Activated CD4-positive, alpha-beta T cell treated with anti-CD3 and anti-CD28 coated beads, Interleukin-2, Interleukin-4, amounts not matched to agents 100 ng/mL and 50 ng/mL, durations not matched to agents 16 hours and 8 hours (primary cell): Measurements from ENCODE around the gene ALDH3B2.
"Not testable (repeated sequence)": the region's sequence is repeated elsewhere in the genome, so short reads cannot be mapped to it uniquely, and the experiment has no call there.

ENCODE experiments used
- DNase-seq: peaks from one replicate; pipeline ENCODE4 v3.0.0-alpha.2; 2020; ENCODE audit warnings: low spot score

Gene ALDH3B2

DNA sequence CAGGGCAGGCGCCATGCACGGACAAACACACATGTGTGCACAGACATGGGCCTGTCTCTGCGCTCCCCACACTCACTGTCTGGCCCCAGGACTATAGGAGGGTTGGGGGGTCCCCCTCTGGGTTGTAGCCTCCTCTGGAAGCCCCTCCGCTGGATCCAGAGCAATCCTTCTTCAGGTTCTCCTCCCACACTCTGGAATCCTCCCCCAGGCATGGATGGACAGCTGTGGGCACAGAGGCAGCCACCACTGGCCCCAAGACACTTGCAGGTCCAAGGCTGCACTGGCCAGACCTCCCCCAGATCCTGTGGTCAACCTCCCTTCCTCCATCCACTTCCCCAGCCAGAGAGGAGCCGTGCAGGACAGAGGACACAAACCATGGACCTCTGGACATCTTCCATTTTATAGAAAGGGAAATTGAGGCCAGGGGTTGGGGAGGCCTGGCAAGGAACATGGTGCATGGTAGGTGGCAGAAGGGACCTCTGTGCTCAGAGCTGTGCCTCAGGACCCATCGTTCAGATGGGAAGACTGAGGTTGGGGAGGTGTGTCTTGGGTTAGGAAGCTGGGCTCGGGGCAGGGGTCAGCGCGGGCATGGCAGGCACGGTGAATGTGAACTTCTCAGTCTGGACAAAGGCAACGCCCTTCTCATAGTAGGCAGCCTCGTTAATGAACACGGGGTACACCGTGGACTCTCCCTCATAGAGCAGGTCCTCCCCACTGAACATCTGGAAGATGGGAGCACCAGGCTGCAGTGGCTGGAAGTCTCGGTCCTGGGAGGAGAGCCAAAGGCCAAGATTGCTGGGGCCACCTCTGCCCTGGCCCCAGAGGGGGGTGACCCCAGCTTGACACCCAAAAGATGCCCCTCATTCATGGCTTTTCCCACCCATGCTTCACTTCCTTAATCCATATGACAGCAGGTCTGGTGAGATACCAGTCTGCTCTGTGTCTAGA, 32.0 kb downstream of the ALDH3B2 start:
- DNase-seq = no peak

DNA sequence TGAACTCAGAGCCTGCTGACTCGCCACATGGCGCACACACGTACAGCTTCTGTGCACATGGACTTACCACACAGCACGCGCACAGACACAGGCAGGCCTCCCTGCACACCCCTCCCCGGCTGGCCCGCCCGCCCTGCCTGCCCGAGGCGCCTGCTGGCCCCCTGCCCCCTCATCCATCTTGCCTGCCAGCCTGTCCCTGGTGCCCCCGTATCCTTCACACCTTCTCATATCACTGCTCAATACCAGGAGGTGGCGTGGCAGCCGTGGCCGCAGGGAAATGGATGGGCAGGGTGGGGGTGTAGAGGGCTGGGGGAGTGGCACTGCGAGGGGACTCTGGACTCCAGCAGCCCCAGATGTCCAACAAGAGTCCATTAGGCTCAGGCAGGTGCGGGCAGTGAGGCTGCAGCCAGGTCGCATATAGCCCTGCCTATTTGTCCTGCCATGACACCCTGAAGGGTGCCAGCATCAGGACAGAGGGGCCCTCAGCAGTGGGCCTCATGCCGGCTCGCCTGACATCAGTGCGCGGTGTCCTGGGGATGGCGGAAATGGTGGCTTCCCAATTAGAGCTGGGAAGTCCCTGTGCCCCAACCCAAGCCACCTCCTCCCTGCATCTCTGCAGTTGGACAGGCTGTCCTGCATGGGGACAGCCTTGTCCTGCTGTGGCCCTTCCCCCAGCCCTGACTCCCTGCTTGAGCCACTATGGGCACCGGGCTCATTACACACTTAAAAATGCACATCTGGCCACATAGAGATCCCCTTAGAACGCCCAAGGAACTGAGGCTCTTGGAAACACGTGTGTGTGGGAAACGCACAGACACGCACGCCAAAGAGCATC, 32.9 kb downstream of the ALDH3B2 start:
- DNase-seq = no peak

DNA sequence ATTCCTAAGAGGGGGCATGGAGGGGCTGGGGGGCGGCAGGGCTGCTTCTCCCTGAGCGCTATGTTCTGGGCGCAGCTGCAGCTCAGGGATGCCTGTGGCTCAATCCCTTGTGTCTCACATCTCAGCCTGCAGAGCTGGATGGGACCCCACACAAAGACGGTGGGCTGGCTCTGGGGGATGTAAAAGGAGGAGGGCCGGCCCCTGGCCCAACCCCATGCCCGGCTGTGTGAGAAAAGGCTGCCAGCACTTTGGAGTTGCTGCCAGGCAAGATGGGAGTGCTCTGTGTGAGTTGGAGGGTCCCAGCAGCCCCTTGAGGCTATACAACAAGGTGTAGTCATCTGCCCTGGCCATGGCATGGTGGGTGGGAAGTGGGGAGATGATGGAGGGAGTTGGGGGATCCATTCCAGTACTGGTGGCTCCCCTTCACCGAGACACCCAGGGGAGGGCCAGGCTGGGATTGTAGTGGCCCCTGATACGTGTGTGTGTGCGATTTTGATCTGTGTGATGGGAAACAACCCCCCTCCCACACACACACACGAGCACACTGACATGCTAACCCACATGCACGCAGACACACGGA, 33.6 kb downstream of the ALDH3B2 start:
- DNase-seq = no peak

DNA sequence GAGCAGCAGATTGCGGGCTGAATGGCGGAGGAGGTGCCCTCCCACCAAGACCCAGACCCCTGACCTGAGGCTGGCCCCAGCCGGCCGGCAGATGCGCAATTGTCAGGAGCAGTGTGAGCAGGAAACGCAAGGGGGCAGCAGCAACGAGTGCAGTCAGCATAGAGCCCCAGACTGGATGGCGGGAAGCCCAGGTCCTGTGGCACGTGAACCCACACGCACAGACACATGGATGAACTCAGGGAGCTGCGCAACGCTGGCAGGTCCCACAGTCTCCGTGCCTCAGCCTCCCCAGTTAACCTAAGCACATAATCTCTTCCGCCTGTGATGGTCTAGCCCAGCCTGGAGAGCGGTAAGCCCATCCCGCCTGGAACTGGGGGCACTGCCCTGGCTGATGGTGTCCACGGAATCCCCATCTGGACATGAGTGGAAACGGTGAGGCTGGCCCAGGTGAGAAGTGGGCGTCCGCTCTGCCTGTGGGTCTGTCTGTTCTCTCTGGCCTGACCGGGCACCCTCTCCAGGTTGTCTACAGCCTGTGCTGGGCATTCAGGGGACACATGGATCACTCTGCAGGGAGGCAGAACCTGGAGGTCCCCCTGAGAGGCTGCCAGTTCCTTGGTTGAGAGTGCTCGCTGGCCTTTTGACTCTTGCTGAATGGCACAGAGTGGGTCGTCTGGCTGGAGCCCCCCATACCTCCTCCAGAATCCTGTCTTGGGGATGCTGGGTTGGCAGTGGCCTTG, 34.2 kb downstream of the ALDH3B2 start:
- DNase-seq = peak; percentile 61

DNA sequence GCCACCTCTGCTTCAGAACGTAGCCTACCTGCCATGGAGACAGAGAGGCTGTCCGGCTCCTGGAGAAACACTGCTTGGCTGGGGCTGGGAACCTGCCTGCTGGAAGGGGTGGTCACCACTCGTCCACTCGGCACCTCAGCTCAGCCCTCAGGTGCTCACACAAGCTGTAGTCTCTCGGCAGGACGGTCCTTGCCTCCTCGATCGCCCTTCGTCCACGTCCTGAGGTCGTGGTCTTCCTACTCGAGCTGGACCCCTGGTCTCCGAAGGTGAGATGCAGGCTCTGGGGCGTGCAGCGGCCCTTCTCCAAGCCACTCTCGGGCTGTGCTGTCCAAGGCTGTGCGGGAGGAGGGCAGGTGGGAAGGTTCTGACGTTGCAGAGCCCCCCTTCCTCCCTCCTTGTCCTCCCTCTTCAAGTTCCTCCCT, 35.0 kb downstream of the ALDH3B2 start, which contains the start of gene TBX10:
Gene TBX10 (minus strand): TSS at position 326 of the 422 bp plus-strand sequence. CDS start 291 bp downstream, at position 35.
- no peak for DNase-seq

DNA sequence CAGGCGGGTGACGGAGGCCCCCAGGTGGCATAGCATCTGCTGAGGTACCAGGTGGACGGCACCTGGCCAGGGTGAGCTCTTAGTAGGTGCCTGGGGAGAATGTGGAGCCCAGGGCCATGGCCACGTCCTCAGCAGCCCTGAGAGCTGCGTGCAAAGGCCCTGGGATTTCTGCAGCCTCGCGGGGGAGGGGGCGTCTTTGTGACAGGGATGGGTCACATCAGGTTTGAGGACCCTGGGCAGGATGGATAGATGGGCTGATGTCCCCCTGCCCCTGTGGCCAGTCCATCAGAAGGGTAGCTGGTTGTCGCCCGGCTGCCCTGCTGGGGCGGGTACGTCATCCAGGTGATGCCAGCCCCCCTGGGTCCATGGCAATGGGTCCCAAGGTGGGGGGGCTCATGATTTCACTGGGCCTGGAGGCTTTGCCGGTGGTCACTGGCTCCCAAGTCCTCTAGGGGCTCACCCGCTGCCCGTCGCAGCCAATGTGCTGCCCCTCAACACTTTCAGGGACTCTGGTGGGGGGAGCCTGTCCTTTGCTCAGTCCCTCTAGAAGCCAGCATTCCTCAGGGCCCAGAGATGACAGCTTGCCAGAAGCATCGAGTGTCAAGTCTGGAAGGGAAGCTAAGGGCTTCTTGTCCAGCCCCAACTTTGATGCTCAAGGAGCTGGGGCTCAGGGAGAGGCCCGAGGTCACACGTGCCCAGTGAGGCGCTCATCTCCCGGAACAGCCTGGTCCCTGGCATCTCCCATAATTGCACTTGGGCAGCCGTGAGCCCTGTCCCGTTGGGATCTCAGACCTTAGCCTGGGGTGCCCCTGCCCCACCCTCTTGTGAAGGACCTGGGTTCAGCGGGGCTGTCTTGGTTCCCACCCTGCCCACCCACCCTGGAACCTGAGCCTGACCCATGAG, 35.6 kb downstream of the ALDH3B2 start:
- DNase-seq = no peak

DNA sequence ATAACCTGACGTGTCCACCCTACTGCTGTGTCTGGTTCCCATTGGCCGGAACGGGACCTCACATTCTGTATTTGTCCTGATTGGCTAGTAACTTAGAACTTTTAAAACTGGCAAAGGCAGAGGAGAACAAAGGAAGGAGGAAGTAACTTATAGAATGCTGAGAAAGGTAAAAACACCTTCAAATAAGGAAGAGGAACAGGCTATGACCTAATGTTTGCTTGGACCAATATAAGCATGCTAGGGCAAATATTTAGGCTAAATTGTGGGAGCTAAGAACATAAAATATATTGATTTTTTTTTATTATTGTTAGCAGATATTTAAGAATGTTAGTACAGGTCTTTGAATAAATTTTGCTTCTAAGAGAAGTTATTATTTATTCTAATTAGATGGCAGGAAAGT, 37.0 kb downstream of the ALDH3B2 start:
- not testable (repeated sequence) for DNase-seq

DNA sequence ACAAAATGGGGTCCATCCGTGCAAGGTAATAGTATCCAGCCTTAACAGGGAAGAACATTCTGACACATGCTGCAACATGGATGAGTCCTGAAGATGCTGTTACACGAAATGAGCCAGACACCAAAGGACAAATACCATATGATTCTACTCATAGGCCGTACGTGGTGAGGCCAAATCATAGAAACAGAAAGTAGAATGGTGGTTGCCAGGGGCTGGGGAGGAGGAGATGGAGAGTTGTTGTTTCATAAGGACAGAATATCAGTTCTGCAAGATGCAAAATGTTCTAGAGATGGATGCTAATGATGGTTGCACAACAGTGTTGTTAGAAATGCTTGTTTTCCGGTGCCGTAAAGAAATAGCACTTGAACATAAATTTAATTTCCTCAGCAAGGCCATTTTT, 37.5 kb downstream of the ALDH3B2 start:
- DNase-seq = no peak

DNA sequence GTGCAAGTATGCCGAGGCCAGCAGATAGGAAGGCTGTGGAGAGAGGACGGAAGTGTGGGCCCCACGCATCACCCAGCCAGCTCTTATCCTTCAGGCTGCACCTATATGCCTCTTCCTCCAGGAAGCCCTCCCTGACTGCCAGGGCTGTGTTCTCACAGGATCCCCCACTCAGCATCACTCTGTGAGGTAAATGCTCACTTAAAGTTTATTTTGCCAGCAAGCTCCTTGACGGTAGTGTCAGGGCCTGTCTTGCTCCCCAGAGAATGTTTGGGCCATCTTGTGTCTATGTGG, 39.2 kb downstream of the ALDH3B2 start:
- no peak for DNase-seq

DNA sequence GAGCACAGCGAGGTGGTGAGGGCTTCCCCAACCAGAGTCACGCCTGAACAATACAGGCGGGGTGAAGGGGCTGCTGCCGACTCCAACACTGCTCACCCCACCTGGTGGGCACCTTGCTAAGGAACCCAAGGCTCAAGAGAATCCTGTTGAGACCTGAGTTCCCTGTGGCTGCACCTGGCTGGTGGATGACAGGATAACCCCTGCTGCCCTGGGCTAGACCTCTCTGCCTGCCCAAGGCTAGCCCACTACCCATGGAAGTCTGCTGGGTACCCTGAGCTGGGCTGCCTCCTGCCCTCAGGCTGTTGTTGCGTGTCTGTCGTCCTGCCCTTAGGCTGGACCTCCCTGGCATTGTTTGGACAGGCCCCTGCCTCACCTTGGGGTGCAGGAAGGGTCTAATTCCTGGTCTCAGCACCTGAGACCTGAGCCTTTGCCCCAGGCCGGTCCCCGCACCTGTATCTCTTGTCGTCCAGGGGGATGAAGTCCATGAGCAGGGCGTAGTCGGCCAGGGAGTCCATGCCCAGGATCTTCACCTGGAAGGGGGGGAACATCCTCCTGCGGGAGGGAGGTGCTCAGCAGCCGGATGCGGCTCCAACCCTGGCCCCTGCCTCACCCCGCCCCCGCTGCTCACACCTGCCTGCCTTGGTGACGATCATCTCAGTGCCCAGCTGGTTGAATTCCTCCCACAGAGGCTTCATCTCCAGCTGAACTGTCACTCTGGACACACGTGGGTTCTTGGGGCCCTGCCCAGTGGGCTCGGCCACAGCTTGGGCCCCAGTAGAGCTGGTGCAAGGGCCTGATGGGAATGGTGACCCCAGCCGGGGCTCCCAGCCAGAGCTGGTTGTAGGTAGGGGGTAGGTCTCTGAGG, 39.8 kb downstream of the ALDH3B2 start:
- DNase-seq = no peak

DNA sequence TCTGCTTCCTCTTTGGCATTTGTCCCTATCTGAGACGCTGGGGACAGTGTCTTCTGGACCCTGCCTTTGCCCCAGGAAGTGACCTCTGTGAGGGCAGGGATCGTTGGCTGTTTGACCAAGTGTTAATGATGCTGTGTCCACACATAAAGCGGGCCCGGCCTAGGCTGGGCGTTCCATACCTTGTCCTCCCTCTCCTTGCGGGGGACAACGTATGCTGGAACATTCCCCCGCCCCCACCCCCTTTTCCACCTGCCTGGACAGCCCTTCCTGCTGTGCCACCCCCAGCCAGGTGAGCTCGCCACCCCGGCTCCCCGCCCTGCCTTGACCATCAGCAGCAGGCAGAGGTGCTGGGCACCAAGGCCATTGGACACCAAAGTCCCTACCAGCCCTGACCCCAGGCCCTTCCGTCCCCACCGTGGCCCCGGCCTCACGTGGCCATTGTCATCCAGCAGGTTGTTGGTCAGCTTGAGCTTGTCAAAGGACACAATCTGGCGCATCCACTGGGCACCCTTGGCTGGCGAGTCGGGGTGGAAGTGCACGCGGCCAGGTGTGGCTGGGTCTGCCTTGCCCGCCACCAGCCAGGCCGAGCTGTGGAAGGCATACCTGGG, 40.6 kb downstream of the ALDH3B2 start:
- no peak for DNase-seq

DNA sequence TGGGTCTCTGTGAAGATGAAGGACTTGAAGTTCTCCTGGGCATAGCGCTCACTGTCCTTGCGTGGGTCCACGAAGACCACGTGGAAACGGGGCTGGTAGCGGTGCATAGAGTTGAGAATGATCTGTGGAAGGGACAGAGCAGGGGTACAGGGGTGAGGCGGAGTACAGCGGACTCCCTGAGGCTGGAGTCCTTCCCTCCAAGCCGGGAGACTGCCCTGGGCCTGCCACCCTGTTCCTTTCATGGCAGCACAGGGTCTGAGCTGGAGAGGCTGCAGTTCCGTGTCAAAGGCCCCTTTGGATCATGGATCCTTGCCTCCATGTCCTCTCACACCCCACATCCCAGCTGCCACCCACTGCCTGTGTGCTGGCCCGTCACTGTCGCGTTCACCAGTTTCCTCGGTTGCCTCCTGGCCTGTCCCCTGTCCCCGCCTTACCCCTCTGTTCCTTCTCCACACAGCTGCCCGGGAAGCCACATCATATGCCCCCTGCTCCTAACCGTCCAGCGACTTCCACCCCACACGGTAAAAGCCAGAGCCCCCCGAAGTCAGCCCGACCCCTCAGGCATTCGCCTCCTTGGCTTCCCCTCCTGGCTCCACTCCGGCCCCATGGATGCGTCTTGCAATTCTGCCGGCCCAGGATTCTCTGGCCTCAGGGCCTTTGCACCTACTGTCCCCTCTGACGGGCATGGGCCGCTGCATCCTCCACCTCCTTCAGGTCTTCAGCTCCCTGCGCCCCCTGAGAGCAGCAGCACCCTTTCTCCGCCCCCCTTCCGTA, 41.3 kb downstream of the ALDH3B2 start:
- DNase-seq = no peak

DNA sequence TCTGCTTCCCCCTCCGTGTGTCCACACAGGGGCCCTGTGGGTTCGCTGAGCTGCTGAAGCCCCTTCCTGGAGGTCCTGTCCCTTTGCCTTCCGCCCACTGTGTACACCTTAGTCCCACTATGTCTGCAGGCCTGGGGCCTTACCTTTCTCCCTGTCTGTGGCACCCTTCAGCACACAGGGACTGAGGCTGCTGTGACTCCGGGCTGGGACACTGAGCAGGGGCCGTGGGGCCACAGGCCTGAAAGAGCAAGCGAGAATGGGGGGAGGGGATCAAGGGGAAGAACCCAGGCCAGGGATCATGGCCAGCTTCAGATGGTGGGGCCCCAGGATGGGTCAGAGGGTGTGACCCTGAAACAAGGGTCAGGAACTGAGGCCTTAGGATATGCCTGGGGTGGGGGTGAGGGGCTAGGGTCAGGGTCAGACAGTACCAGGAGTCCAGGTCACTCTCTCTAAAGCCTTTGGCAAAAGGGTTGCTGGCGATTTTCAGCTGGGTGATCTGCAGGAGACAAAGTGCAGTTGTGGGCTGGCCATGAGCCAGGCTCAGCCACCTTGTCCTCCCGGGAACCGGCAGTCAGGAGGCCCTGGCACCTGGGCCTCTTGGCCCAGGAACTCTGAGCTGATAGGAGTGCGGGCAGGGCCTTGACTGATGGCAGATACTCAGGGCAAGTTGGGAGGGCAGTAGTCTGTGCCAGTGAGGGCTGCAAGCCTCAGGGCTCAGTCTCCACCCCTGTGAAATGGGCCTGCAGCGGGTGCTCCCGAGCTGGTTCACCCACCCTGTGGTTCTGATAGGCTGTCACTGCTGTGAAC, 42.0 kb downstream of the ALDH3B2 start:
- no peak for DNase-seq

DNA sequence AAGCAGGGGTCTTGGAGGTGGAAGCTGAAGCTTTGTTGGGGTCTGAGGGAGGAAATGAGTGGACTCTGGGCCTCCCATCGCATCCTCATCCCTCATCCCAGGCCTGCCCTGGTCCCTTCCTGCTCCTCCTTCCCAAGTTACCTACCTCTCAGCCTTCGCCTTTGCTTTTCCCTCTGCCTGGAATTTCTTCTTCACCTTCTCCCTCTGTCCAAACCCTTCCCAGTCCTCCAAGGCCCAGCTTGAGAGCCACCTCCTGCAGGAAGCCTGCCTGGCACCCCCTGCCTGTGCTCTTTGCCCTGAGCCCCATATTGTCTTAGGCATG, 42.6 kb downstream of the ALDH3B2 start:
- no peak for DNase-seq

DNA sequence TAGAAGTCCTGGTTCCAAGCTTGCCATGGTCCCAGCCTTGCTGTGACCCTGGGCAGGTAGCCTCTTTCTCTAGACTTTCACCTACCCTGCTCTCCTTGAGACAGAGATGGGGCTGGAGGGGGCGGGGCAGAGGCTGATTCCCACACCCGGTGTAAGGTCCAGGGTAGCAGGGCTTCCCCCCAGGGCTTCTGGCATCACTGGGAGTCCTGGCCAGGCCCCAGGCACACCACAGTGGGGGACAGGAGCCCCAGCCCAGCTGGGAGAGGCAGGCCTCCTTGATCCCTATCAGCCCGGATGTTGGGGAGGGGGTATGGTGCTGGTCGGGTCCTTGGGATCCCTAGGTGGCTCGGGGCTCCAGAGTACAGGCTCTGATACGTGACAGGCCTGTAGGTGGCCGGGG, 43.0 kb downstream of the ALDH3B2 start:
- DNase-seq = no peak

DNA sequence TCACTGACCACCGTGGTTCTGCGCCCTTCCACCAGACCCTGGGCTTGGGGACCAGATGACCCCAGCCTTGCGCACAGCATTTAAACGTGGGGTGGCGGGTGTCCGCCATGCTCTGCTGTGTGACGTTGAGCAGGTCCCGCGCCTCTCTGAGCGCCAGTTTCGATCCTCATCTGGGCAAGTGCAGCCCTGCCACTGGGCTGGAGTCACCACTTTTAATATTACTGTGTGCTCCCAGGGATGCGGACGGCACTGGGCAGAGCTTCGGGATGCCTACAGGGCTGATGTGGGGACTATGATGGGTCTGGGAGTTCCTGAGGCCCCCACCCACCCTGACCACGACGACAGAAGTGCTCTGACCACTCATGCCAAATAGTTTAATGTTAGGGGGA, 43.5 kb downstream of the ALDH3B2 start:
- no peak for DNase-seq

DNA sequence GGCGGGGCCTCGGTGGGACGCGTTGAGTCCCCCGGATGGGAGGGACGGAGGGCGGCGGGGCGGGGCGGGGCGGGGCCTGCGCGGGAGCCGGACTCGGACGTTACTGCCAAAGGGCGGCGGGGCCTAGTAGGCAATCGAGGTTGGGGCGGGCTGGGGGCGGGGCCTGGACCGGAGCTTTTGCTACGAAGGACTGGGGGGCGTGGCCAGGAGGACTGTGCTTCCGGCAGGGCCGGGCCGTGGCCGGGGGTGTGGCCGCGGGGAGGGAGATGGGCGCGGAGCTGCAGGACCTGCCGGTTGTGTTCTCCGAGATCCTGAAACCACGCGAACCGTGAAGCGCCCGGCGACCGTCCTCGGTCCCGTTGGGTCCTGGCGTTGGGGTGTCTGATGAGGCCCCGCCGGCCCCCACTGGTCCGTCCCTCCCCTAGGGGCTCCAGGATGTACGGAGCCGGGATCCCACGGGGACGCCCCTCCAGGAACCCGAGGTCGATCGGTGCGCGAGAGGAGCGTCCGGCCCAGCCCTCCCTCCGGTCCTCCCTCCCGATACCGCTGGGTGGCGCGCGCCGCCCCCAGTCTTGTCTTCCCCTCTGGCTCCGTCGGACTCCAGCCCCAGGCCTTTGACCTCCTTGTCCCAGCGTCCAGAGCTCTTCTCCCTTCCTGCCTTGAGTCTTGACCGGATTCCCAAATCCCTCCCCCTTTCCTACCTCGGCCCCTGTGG, 44.0 kb downstream of the ALDH3B2 start:
- DNase-seq = peak; percentile 97
